ENCODE measurements around the gene TMC2.

Gene TMC2

GRCh38 chr20:2599288-2600006, 63.1 kb downstream of the TMC2 start:
- in situ Hi-C loops (cut with MboI; ENCODE audit: low sequenced_read_pairs, unreplicated experiment), result no loop called here
- no peak for TF ChIP-seq CTCF (IDR thresholded peaks at IDR 0.05; ENCODE audit: borderline replicate concordance, control extremely low read depth, extremely low read depth, insufficient read depth, missing control alignments)
- no peak for DNase-seq (ENCODE audit: low spot score)

- in situ Hi-C loops (cut with MboI; ENCODE audit: low sequenced_read_pairs, unreplicated experiment), result no loop called here
- TF ChIP-seq CTCF (IDR thresholded peaks at IDR 0.05; ENCODE audit: borderline replicate concordance, control extremely low read depth, extremely low read depth, insufficient read depth, missing control alignments), result no peak
- DNase-seq (ENCODE audit: low spot score), result no peak
These were observed 65.8 kb downstream of the TMC2 start for GRCh38 chr20:2602046-2602735.

- DNase-seq (ENCODE audit: low spot score), result no peak
- TF ChIP-seq CTCF (IDR thresholded peaks at IDR 0.05; ENCODE audit: borderline replicate concordance, control extremely low read depth, extremely low read depth, insufficient read depth, missing control alignments), result no peak
- in situ Hi-C loops (cut with MboI; ENCODE audit: low sequenced_read_pairs, unreplicated experiment), result no loop called here
These were observed 66.4 kb downstream of the TMC2 start for GRCh38 chr20:2602746-2603145.

GRCh38 chr20:2603816-2604505, 67.6 kb downstream of the TMC2 start:
- no peak for TF ChIP-seq CTCF (IDR thresholded peaks at IDR 0.05; ENCODE audit: borderline replicate concordance, control extremely low read depth, extremely low read depth, insufficient read depth, missing control alignments)
- in situ Hi-C loops (cut with MboI; ENCODE audit: low sequenced_read_pairs, unreplicated experiment), result no loop called here
- DNase-seq (ENCODE audit: low spot score), result no peak

GRCh38 chr20:2604506-2604835, 68.1 kb downstream of the TMC2 start:
- in situ Hi-C loops (cut with MboI; ENCODE audit: low sequenced_read_pairs, unreplicated experiment), result no loop called here
- no peak for DNase-seq (ENCODE audit: low spot score)
- TF ChIP-seq CTCF (IDR thresholded peaks at IDR 0.05; ENCODE audit: borderline replicate concordance, control extremely low read depth, extremely low read depth, insufficient read depth, missing control alignments), result no peak

GRCh38 chr20:2606507-2607006, 70.2 kb downstream of the TMC2 start:
- no peak for DNase-seq (ENCODE audit: low spot score)
- no peak for TF ChIP-seq CTCF (IDR thresholded peaks at IDR 0.05; ENCODE audit: borderline replicate concordance, control extremely low read depth, extremely low read depth, insufficient read depth, missing control alignments)
- in situ Hi-C loops (cut with MboI; ENCODE audit: low sequenced_read_pairs, unreplicated experiment), result no loop called here

Data from GM13976 (cell line).